H1 (cell line): ENCODE results near the gene MTF1. TPM values are rescaled to one million over a fixed set of nuclear protein-coding genes. Genes with fewer than 3 reads are reported as not detected.

Source experiments
- CTCF ChIA-PET: fragments of 300-600 bp; sonication (Branson Sonifier 250); formaldehyde crosslinking; loops from one replicate; lab custom pipeline; 2021; ENCODE audit not compliant: partially characterized antibody; lab: Charles Lee
- POLR2A ChIA-PET: fragments of 300-600 bp; sonication (Branson Sonifier 250); formaldehyde crosslinking; loops from one replicate; lab custom pipeline; 2021; ENCODE audit warnings: inconsistent platforms; ENCODE audit not compliant: partially characterized antibody; lab: Charles Lee
- DNase-seq, 2 experiments: peaks; one replicate each; pipeline versions ENCODE4 v3.0.0 to v3.0.0-alpha.2; 2010 to 2022; ENCODE audit warnings: low spot score in 2 of 2, low read depth in 1 of 2, mixed read lengths in 1 of 2
- FAIRE-seq: peaks from 2 replicates; lab custom pipeline; 2011; peaks lifted over from hg19 to GRCh38; lab: Jason Lieb, UNC
- H2AFZ ChIP-seq: 2 replicates; pipeline ENCODE4 v1.8.1; 2012; ENCODE audit warnings: low read length, inconsistent platforms
- H2AK5ac ChIP-seq: 2 replicates; pipeline ENCODE4 v1.6.1; 2013; ENCODE audit warnings: low read depth, low read length
- H2BK120ac ChIP-seq: replicated peaks from 2 replicates; pipeline ENCODE3; 2013; ENCODE audit warnings: low read depth, low read length, inconsistent platforms
- H2BK12ac ChIP-seq: 2 replicates; pipeline ENCODE4 v1.6.1; 2013; ENCODE audit warnings: low read depth, low read length
- H2BK15ac ChIP-seq: 2 replicates; pipeline ENCODE4 v1.6.1; 2013; ENCODE audit warnings: low read length
- H2BK20ac ChIP-seq: 2 replicates; pipeline ENCODE4 v1.6.1; 2013; ENCODE audit warnings: low read length
- H2BK5ac ChIP-seq: 2 replicates; pipeline ENCODE4 v1.6.1; 2013; ENCODE audit warnings: low read depth, low read length
- H3K14ac ChIP-seq: 2 replicates; pipeline ENCODE4 v1.6.1; 2013; ENCODE audit warnings: inconsistent platforms; ENCODE audit not compliant: insufficient read length
- H3K18ac ChIP-seq: 2 replicates; pipeline ENCODE4 v1.6.1; 2013; ENCODE audit warnings: low read length; ENCODE audit errors: extremely low read depth
- H3K23ac ChIP-seq: 2 replicates; pipeline ENCODE4 v1.6.1; 2013; ENCODE audit warnings: inconsistent platforms; ENCODE audit not compliant: insufficient read length
- H3K23me2 ChIP-seq: 2 replicates; pipeline ENCODE4 v1.6.1; 2013; ENCODE audit warnings: low read depth, low read length
- H3K27ac ChIP-seq: 2 replicates; pipeline ENCODE4 v1.6.1; 2011; ENCODE audit warnings: low read depth, low read length, inconsistent platforms
- H3K27me3 ChIP-seq, 4 experiments: replicated peaks in 1 of 4; 1 replicate in 1 of 4; 2 replicates in 3 of 4; pipeline versions ENCODE4 v1.6.1 to v1.8.1; 2011 to 2013; ENCODE audit warnings: low read length in 3 of 4, mild to moderate bottlenecking in 3 of 4, inconsistent platforms in 2 of 4, mixed read lengths in 2 of 4, moderate library complexity in 1 of 4; ENCODE audit not compliant: control insufficient read depth in 3 of 4, insufficient read depth in 3 of 4; ENCODE audit errors: extremely low read depth in 1 of 4
- H3K36me3 ChIP-seq, 4 experiments: 2 replicates each; pipeline versions ENCODE4 v1.6.1 to v1.8.1; 2011 to 2013; ENCODE audit warnings: mild to moderate bottlenecking in 4 of 4, low read length in 3 of 4, moderate library complexity in 2 of 4, control low read depth in 1 of 4, inconsistent platforms in 1 of 4; ENCODE audit not compliant: insufficient read depth in 4 of 4, control insufficient read depth in 2 of 4
- H3K4ac ChIP-seq: replicated peaks from 2 replicates; pipeline ENCODE3; 2013; ENCODE audit warnings: low read length, low read depth, mixed read lengths, inconsistent platforms; ENCODE audit not compliant: insufficient read length
- H3K4me1 ChIP-seq, 4 experiments: replicated peaks in 1 of 4; 1 replicate in 1 of 4; 2 replicates in 3 of 4; pipeline versions ENCODE4 v1.6.1 to v1.8.1; 2011 to 2013; ENCODE audit warnings: low read length in 3 of 4, inconsistent platforms in 2 of 4, mixed read lengths in 1 of 4; ENCODE audit not compliant: insufficient read depth in 4 of 4, control insufficient read depth in 3 of 4
- H3K4me2 ChIP-seq, 2 experiments: 2 replicates each; pipeline versions ENCODE4 v1.6.1 to v1.8.1; 2011 to 2013; ENCODE audit warnings: low read depth in 2 of 2, low read length in 2 of 2, control low read depth in 1 of 2, inconsistent platforms in 1 of 2, mild to moderate bottlenecking in 1 of 2; ENCODE audit not compliant: insufficient read depth in 1 of 2
- H3K4me3 ChIP-seq, 4 experiments: fragments of 200-600, 300-600 bp in 1 of 4; sonication (generic), shearing (Covaris generic), sonication (Bioruptor Twin) in 1 of 4; 2 replicates each; pipeline versions ENCODE4 v1.5.1 to v1.8.1; 2011 to 2016; ENCODE audit warnings: low read length in 4 of 4, low read depth in 3 of 4, control low read depth in 2 of 4, inconsistent platforms in 2 of 4, mild to moderate bottlenecking in 2 of 4, mixed read lengths in 1 of 4, moderate library complexity in 1 of 4; ENCODE audit not compliant: insufficient read depth in 2 of 4; ENCODE audit errors: extremely low read depth in 1 of 4
- H3K56ac ChIP-seq: replicated peaks from 2 replicates; pipeline ENCODE3; 2013; ENCODE audit warnings: low read depth, mild to moderate bottlenecking, mixed read lengths, low read length, inconsistent platforms; ENCODE audit not compliant: insufficient read length
- H3K79me1 ChIP-seq: 2 replicates; pipeline ENCODE4 v1.6.1; 2013; ENCODE audit warnings: low read depth, low read length, control low read depth
- H3K79me2 ChIP-seq, 2 experiments: 2 replicates each; pipeline versions ENCODE4 v1.6.1 to v1.8.1; 2012 to 2013; ENCODE audit warnings: low read length in 2 of 2, mild to moderate bottlenecking in 2 of 2, inconsistent platforms in 1 of 2; ENCODE audit not compliant: insufficient read depth in 2 of 2, control insufficient read depth in 1 of 2
- H3K9ac ChIP-seq, 4 experiments: replicated peaks in 1 of 4; 1 replicate in 1 of 4; 2 replicates in 3 of 4; pipeline versions ENCODE4 v1.6.1 to v1.8.1; 2011 to 2013; ENCODE audit warnings: low read depth in 3 of 4, low read length in 3 of 4, control low read depth in 2 of 4, mild to moderate bottlenecking in 2 of 4, moderate library complexity in 2 of 4, inconsistent platforms in 1 of 4; ENCODE audit errors: extremely low read depth in 1 of 4
- H3K9me3 ChIP-seq, 2 experiments: 2 replicates each; pipeline versions ENCODE4 v1.6.1 to v1.8.1; 2012 to 2013; ENCODE audit warnings: mild to moderate bottlenecking in 2 of 2, moderate library complexity in 2 of 2, control low read depth in 1 of 2, inconsistent platforms in 1 of 2, low read depth in 1 of 2, low read length in 1 of 2, mixed read lengths in 1 of 2; ENCODE audit not compliant: insufficient read depth in 2 of 2
- H4K20me1 ChIP-seq, 2 experiments: replicated peaks in 1 of 2; 2 replicates each; pipeline versions ENCODE3 to v1.8.1; 2011 to 2013; ENCODE audit warnings: inconsistent platforms in 2 of 2, low read length in 2 of 2, mild to moderate bottlenecking in 1 of 2; ENCODE audit not compliant: insufficient read depth in 2 of 2, control insufficient read depth in 1 of 2
- H4K5ac ChIP-seq: 2 replicates; pipeline ENCODE4 v1.6.1; 2013; ENCODE audit warnings: low read length, low read depth, mixed read lengths, inconsistent platforms; ENCODE audit not compliant: insufficient read length
- H4K8ac ChIP-seq: 2 replicates; pipeline ENCODE4 v1.8.0; 2013; ENCODE audit warnings: mild to moderate bottlenecking, moderate library complexity, low read length, inconsistent platforms; ENCODE audit not compliant: insufficient read depth; ENCODE audit errors: extremely low read depth
- H4K91ac ChIP-seq: replicated peaks from 2 replicates; pipeline ENCODE3; 2013; ENCODE audit warnings: low read length, mixed read lengths, inconsistent platforms; ENCODE audit not compliant: insufficient read length
- GTF2F1 ChIP-seq: IDR thresholded peaks from 2 replicates; pipeline ENCODE4 v1.6.1; 2012; ENCODE audit warnings: low read depth, low read length, improper control_type of control experiment, borderline replicate concordance
- polyA plus RNA-seq, 7 experiments: library from polyadenylated mRNA; depleted of rRNA in 3 of 7; stranded (reverse) in 5 of 7; unstranded in 2 of 7; fragments of >200 nt in 5 of 7; fragments of 200-250 nt in 2 of 7; gene quantifications; 1 replicate in 5 of 7; 2 replicates in 1 of 7; 4 replicates in 1 of 7; pipeline versions ENCODE4 v1.2.1 to v1.2.3, GENCODE V29; 2011 to 2013; ENCODE audit warnings: missing spikeins in 2 of 7, mixed read lengths in 2 of 7
- total RNA-seq: library from RNA; stranded (reverse); fragmentation: NEBNext Ultra II Directional; extraction: Animal tissue kit (Norgen Biotek cat#: 25700); gene quantifications from 2 replicates; pipeline ENCODE4 v1.2.1, GENCODE V29; 2021

The MTF1 gene
- total and polyA plus RNA-seq, 2 of the 8 experiments (the other 6 are each of a cell fraction or from before 2014, with no cell fraction given) = 4.0 to 15.5 TPM

DNA sequence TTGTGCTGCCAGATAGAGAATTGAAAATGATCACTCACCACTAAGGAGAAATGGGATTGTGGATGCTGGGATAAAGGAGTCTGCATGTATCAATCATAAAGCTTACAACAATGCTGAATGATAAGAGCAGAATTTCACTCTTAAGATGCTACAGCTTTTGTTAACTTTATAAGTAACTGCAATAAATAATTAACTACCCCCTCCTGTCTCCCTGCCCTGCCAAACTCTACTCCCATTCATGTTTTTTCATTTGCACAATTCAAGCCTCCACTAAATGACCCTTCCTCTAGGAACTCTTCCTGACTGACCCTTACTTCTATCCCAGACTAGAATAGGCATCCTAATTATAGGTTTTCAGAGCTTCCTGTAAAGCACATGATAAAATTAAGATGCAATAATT, 14.9 kb downstream of the MTF1 start:
- Histone ChIP-seq H2BK15ac (no peak overlapping the region), H3K4me2 (no peak overlapping the region), H4K20me1 (peaks cover 4 to 10% of the 10 kb centered on the region in 2 experiments), H3K23ac (no peak overlapping the region), H4K8ac (no peak overlapping the region), H3K9me3 (no peaks in the 10 kb centered on the region), H4K91ac (no peak overlapping the region), H3K9ac (no peak overlapping the region), H2BK20ac (no peak overlapping the region), H2BK5ac (no peak overlapping the region), H3K79me1 (peaks cover 7% of the 10 kb centered on the region), H3K27ac (no peak overlapping the region), H3K23me2 (no peaks in the 10 kb centered on the region), H3K18ac (no peak overlapping the region), H3K4ac (no peak overlapping the region), H3K27me3 (no peaks in the 10 kb centered on the region), H3K4me3 (no peak overlapping the region), H2AFZ (no peak overlapping the region), H3K79me2 (peaks cover 0 to 13% of the 10 kb centered on the region in 2 experiments; a peak in 3 of 4 replicates), H3K14ac (no peak overlapping the region), H2BK12ac (no peak overlapping the region), H4K5ac (no peak overlapping the region), H3K4me1 (no peaks in the 10 kb centered on the region), H3K56ac (no peak overlapping the region), H3K36me3 (peaks cover under 1 to 5% (median 4%) of the 10 kb centered on the region in 4 experiments; a peak in 5 of 8 replicates), H2BK120ac (no peak overlapping the region), H2AK5ac (no peak overlapping the region)
- ChIA-PET POLR2A (interaction anchor here (1.0 kb wide), 1 partner anchor 14 kb away, joined by 3 read pairs; the partner anchor contains the start of gene MTF1), CTCF (no interaction called here)
- TF ChIP-seq GTF2F1 = no peak
- FAIRE-seq (no peak), DNase-seq (no peak)
